ENCODE measurements around the gene GABBR2.

DNA sequence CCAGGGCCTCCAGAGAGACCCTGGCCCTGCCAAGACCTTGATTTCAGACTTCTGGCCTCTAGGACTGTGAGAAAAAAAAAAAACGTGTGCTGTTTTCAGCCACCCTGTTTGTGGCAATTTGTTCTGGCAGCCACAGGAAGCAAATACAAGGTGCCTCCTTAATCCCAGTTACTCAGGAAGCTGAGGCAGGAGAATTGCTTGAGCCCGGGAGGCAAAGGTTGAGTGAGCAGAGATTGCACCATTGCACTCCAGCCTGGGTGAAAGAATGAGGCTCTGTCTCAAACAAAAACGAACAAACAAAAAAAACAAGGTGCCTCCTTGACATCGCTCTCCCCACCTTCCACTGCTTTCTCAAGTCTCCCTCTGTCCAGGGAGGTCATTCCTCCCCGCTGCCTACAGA, 98.0 kb downstream of the GABBR2 start:
- TF ChIP-seq CTCF (IDR thresholded peaks at IDR 0.05) (no peak), EZH2 (IDR thresholded peaks at IDR 0.05; ENCODE audit: borderline replicate concordance, insufficient read depth, low read depth, low read length, poor library complexity, severe bottlenecking) (no peak)

Measured in B cell (primary cell).